K562 treated with DMSO at 1 percent for 12 hours (cell line): ENCODE results near the gene TNNC1. TPM values are rescaled to one million over a fixed set of nuclear protein-coding genes. Genes with fewer than 3 reads are reported as not detected.

Source experiments
- total RNA-seq: library from RNA; unstranded; fragments of 300-600 nt; gene quantifications from 2 replicates; pipeline ENCODE4 v1.2.3, GENCODE V29; 2022; ENCODE audit not compliant: insufficient read depth

Gene TNNC1
- total RNA-seq, result not detected in 2 replicates

GRCh38 chr3:52453496-52454249, at the start of gene TNNC1:
Gene TNNC1 (minus strand): TSS chr3:52454041. CDS start chr3:52454015, 26 bp downstream.

DNA sequence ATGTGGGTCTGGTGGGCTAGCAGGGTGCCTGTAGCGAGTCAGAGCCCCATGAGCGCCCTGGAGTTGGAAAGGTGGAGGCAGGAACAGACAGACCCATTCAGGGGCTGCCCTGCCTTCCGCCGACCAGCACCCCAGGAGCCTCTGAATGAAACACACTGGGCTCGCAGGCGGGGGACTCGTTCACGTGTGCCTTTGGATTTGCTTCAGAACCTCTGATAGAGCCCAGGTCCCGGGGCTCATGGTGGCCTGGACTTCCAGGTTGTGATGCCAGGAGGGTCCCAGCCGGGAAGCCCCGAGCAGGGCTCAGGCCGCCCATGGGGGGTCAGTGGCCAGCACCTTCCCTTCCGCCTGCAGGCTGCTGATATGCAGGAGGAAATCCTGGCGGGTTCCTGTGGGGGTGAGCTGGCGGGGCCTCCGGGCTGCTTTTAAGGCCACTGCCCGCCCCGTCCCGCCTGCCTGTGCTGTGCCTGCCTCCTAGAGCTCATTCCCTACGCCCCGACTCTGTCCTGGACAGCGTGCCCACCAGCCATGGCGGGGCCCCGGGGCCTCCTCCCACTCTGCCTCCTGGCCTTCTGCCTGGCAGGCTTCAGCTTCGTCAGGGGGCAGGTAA, 41.1 kb upstream of the TNNC1 start, which contains the start of gene STAB1:
TSS of gene STAB1 (plus strand) at position 453 of the 610 bp plus-strand sequence. CDS start at position 529, 76 bp downstream.

GRCh38 chr3:52455283-52456168, 1.7 kb upstream of the TNNC1 start, which contains the start of gene NISCH:
Gene NISCH (plus strand): TSS chr3:52455604. CDS start chr3:52455642, 38 bp downstream.

DNA sequence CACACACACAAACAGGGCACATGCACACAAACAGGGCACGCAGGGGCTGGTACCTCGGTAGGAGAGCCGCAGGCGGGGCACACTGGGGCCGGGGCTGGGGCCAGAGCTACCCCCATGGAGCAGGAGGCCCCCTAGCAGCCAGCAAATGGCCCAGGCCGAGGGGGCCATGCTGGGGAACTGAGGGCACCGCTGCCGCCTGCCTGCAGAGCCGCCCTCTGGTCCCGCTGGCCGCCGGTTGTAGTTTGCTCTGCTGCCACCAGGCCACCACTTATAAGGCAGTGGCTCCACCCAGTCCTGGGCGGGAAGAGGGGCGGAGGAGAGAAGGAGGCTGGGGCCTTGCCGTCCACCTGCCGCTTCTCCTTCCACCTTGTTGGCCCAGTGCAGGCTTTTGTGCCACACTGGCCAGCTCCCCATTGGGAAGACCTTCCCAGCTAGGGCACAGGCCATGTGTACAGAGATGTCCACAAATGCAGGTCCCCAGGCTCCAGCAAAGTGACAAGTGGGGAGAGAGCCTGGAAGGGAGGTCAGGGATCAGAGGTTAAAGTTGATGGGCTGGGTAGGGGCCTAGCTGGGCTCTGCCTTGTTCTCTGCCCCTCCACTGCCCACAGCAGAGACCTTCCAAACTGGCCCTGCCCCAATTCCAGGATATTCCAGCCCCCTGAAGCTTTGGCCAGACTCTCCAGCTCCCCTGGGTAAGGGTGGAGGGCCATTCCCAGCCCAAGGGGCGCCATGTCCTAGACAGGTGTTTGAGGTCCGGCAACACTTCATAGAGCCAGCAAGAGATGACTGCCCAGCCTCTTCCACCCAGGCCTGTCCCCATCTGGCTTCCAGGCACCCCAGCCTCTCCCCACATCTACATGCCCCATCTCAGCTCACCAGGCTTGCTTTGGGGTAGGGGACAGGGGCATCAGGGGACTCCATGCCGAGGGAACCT, 8.7 kb downstream of the TNNC1 start, which contains the start of gene SEMA3G:
TSS of gene SEMA3G (minus strand) at position 244 of the 934 bp plus-strand sequence. CDS start at position 168, 76 bp downstream.

Other genes with a start within 250 kb of the TNNC1 start
- gene TLR9, start 228.4 kb downstream of the TNNC1 start, total RNA-seq, result 0.30 TPM in 1 of 2 replicates, not detected in the other
- gene TWF2, start 214.9 kb downstream of the TNNC1 start, total RNA-seq, result 133 and 166 TPM in 2 replicates
- gene PPM1M, start 208.3 kb downstream of the TNNC1 start, total RNA-seq, result 8.1 and 12.7 TPM in 2 replicates
- 14.2 and 36.3 TPM in 2 replicates for gene WDR82, start 175.4 kb downstream of the TNNC1 start, total RNA-seq
- 3.0 TPM in 2 replicates for gene GLYCTK, start 166.2 kb downstream of the TNNC1 start, total RNA-seq
- 0.16 and 1.1 TPM in 2 replicates for gene DNAH1, start 137.7 kb downstream of the TNNC1 start, total RNA-seq
- 43.9 and 50.0 TPM in 2 replicates for gene BAP1, start 44.0 kb downstream of the TNNC1 start, total RNA-seq
- 14.3 and 23.0 TPM in 2 replicates for gene PHF7, start 43.4 kb downstream of the TNNC1 start, total RNA-seq
- gene SEMA3G, start 8.9 kb downstream of the TNNC1 start, total RNA-seq, result 0.75 TPM in 1 of 2 replicates, not detected in the other
- 23.4 and 64.2 TPM in 2 replicates for gene NISCH, start 1.6 kb upstream of the TNNC1 start, total RNA-seq
- gene STAB1, start 41.3 kb upstream of the TNNC1 start, total RNA-seq, result 0.16 and 0.28 TPM in 2 replicates
- 100 and 116 TPM in 2 replicates for gene NT5DC2, start 79.8 kb upstream of the TNNC1 start, total RNA-seq
- 9.1 and 44.0 TPM in 2 replicates for gene UQCC5, start 82.6 kb upstream of the TNNC1 start, total RNA-seq
- 2.4 and 21.5 TPM in 2 replicates for gene PBRM1, start 231.9 kb upstream of the TNNC1 start, total RNA-seq
- 27.8 and 46.8 TPM in 2 replicates for gene GNL3, start 232.0 kb upstream of the TNNC1 start, total RNA-seq